GM12892 (cell line): ENCODE data around the gene ATP2B3.

Experiments used
- POLR2A ChIP-seq: IDR thresholded peaks from 2 replicates; pipeline ENCODE4 v1.6.1; 2011; ENCODE audit warnings: low read depth, low read length, control low read depth
- POLR2AphosphoS5 ChIP-seq: IDR thresholded peaks from 2 replicates; pipeline ENCODE4 v1.6.1; 2011; ENCODE audit warnings: low read depth, low read length, control low read depth
- TAF1 ChIP-seq: IDR thresholded peaks from 2 replicates; pipeline ENCODE4 v1.6.1; 2011; ENCODE audit warnings: low read depth, mild to moderate bottlenecking, control low read depth, low read length, borderline replicate concordance

- TF ChIP-seq POLR2A (no peak), POLR2AphosphoS5 (no peak), TAF1 (no peak)
Observed at GRCh38 chrX:153611298-153612095, 94.1 kb downstream of the ATP2B3 start.
